ENCODE results near the gene GRAP2.

The GRAP2 gene

DNA sequence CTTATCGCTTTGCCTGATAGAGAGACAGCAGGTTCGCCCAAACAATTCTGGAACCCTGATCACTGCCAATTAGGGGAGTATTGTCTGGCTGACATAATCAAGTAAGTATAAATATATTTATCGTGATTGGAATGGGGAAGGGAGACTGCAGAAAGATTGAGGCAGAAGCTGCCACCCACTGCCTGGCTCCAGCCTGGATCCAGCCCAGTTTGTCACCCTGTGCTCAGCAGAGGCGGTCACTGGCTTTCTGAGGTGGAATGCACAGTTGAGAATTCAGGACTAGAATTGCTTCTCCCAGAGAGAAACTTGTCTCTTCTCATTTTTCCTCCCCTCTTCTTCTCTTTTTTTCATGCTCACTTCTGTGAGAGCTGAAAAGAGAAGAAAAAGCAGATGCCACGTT lies 25.9 kb downstream of the GRAP2 start:
- DNase-seq, result no peak

DNA sequence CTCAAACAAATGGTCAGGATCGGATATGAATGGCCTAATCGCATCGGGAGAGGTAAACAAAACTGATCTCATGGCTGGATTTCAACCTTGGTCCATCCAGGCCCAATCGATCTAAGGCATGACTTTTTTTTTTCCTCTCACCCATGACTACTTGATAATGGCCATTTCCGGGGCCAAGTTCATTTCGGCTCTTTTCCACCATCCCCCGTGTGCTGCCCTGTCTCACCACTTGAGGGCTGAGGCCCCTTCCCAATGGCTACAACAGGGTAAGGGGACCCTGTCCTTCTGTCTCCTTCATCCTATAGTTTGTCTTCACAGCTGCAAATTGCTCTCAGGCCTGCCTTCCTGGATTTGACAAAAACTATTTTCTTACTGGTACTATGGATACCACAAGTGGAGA lies 26.7 kb downstream of the GRAP2 start:
- DNase-seq, result no peak

DNA sequence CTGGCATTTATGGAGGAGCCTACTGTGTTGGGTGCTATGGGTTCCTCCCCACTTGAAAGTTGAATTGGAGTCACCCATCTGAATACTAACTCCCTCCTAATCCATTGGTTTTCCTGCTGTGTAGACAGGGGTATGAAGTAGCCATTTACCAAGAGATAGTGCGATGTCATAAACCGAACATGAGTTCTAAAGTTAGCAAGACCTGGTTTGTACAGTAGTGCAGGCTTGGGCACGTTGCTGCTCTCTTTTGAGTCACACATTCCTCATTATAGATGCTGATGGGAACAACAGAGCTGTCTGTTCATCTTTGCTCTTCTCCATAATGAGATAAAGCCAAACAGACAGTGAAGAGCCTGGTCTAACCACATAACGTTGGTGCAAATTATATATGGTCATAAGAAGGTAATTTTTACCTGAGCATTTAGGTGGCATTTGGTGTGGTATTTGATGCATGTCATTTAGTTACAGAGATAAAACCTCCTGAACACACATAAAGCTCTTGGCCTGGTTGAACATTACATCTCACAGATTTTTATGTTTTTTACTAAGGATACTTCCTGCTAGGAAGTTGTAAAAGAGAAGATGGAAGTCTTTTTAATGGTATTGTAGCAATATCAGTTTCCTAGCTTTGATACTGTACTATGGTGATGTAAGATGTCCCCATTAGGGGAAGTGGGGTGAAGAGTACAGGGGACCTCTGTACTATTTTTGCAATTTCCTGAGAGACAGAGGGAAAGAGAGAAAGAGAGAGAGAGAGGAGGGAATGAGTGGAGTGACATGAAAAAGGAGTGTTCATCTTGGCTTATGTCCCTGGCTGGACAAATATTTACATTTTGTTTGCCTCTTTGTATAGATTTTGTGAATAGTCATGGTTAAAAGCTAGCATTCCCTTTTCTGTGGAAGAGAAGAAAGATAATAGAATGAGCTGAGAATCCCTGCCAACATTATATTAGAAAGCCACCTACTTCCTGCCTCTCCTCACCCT lies 27.9 kb downstream of the GRAP2 start:
- no peak for DNase-seq

DNA sequence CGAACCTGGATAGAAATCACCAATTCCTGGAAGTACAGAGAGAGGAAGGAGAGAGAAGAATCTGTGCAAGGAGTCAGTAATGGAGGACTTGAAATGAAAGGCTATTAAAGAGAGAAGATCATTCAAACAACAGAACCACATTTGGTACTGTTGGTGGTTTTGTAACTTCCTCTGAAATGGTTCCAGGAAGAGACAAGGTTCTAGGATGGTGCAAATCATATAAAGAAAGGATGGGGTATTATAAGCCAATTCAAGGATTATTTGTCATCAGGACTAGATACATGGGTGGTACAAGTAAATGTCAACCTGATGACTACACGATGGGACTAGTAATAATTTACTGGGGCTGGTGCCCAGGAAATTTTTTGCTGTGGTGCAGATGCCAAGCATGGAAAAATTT lies 30.4 kb downstream of the GRAP2 start:
- no peak for DNase-seq

DNA sequence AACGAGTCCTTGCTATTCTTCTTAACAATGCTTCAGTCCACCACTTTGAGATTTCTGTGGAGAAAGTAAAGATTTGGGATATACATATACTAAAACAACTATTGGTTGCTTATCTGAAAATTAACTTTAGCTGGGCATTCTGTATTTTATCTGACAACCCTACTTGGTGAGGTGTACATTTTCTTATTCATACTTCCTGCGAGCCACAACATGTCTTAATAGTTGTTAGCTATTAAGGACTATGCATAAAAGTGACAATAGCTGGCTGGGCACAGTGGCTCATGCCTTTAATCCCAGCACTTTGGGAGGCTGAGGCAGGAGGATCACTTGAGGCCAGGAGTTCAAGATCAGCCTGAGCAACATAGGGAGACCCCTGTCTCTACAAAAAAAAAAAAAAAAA lies 31.3 kb downstream of the GRAP2 start:
- no peak for DNase-seq

DNA sequence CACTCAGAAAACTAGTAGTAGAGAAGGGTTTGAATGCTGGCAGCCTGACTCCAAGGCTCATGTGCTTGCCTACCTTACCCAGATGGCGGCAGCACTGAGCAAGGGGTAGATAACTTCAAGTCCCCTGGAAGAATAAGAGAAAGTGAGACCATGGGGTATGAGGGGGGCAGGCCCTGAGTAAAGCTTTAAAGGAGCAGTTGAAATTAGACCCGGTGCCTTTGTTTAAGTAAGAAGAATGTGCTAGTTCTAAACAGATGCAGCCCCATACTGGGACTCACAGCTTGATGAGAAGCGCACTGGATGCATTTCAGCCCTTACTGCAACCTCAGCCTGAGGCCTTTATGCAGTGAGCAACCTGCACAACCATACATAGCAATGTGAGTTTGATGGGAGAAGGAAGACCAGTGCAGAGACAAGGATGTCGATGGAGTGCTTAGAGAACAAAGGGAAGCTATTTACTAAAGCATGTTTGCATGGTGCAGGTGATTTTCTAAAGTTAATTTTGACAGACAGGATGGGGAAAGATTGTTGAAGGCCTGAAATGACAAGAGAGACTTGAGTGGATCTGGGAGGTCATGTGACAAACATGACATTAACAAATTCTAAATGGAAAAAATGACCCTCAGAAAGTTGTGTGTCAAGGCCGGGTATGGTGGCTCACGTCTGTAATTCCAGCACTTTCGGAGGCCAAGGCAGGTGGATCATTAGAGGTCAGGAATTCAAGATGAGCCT lies 32.2 kb downstream of the GRAP2 start:
- DNase-seq, result no peak

DNA sequence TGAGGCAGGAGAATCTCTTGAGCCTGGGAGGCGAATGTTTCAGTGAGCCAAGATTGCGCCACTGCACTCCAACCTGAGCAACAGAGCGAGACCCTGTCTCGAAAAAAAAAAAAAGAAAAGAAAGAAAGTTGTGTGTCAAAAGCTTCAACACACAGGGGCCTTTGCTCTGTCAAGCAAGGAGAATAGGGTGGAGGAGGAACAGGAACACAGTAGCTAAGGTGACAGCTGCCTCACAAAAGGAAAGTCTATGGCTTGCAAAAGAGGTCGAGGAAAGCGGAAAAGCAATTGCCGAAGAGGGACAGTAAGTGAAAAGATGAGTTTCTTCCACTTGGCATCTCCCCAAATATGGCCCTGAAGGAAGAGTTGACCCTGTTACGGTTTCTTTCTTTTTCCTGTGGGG lies 32.9 kb downstream of the GRAP2 start:
- no peak for DNase-seq

DNA sequence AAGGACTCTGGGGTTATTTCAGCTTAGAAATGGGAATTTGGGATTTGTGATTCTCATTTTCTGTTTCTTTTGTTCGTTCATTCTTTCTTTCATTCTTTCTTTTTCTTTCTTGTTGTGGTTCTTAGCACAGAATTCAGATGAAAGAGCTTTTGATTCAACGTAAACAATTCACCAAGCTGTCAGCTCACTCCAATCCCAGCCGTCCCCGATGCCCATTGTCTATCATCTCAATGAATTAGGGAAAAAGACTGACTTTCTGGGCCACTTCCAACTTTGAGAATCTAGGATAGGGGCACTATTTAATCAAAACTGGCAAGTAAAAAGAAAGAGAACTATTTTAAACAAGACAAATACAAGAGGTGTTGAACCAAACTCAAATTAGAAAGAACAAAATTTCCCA lies 34.2 kb downstream of the GRAP2 start:
- no peak for DNase-seq

DNA sequence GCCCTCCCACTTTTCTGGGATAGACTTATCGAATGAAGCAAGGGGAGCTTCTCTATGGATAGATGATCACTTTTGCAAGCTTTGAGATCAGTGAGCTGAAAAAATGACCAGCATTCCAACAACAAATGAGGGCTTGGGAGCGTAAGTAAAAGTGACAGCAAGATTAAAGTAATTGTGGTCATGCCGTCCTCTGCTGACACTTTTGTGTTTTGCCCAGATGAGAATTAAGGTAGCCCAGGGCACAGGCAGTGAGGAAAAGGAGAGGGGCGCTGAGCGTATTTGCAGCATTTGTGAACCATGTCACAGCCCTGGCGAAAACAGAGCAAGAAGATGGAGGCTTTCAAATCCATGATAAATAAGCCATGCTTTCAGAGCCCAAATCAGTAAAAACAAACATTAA lies 34.7 kb downstream of the GRAP2 start:
- no peak for DNase-seq

DNA sequence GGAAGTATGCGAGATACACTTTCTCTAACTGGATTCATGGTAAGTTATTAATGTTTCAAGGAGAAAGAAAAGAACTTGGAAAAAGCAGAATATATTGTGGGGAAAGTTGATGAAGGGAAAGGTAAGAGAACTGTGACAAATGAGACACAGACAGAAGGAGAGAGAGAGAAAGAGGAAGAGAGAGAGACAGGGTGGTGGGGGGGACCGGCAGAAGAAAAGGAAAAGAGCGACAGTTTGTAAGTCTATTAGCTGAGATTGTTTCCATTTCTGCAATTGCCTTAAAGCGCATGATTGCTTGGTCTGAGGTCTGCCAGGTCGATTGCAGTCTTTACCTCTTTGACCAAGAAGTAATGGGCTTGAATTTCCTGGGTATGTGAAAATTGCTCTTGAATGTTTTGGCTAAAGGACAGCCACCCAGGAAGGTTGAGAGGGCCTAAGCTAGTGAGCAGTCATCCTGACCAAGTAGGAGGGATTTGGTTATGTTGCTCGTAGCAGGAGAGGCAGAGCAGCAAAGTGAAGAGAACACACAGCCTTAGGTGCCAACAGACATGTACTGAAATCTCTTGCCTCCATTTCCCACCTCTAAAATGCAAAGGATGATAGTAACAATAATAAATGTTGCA lies 35.8 kb downstream of the GRAP2 start:
- no peak for DNase-seq

DNA sequence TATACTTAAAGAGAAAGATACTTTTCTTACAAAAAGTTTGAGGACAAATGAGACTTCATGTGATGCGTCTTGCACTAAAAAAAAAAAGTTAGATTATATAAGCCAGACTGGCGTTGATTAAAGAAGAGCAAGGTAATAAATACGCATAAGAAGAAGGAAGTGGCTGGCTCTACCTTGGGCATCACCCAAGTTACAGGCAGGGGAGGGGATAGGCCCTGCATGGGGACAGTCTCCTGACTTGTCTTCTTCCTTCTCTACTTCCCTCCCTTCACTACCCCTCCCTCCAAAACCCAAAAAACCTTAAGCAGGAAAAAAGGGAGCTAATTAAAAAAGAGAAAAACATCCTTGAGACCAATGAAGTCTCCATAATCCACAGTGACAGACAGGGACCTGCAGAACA lies 37.0 kb downstream of the GRAP2 start:
- DNase-seq, result no peak

DNA sequence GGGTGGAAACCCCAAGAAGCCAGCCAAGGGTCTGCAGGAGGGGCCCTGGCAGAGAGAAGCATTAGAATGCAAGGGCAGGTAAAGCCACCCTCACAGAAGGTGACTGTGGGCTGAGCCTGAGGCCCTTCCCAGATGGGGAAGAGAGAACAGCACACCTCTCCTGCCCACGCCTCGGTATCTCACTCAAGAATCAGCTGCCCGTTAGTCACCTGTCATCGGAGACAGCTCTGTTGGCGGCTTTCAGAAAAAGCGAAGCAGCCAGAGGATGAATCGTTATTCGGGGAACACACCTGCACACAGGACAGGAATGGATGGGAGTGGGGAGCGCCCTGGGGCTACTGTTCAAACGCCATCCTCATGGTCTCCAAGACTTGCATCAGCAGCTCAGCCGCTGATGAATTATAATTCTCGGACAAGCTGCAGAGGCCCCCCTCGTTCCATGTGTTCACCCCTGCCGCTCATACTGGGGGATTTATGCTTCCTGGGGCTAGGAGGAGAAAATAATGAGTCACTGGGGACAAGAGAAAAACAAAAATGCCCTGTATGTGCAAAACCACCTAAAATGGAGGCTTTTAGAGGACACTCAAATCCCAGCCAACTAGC lies 37.7 kb downstream of the GRAP2 start:
- no peak for DNase-seq

DNA sequence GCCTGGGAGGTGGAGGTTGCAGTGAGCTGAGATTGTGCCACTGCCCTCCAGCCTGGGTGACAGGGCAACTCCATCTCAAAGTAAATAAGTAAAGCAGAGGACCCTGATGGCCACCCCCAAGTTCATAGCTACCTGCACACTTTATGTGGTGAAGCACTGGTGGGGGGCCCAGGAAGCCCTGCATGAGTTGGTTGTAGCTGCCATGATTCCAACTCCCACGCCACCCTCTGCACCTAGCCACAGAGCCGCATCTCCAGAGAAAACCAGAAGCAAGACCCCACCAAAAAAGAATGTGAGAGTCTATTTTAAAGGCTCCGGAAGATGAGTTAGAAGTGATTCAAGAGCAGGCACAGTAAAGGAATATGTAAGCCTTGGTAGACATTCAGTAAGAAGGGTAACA lies 38.9 kb downstream of the GRAP2 start:
- DNase-seq, result no peak

DNA sequence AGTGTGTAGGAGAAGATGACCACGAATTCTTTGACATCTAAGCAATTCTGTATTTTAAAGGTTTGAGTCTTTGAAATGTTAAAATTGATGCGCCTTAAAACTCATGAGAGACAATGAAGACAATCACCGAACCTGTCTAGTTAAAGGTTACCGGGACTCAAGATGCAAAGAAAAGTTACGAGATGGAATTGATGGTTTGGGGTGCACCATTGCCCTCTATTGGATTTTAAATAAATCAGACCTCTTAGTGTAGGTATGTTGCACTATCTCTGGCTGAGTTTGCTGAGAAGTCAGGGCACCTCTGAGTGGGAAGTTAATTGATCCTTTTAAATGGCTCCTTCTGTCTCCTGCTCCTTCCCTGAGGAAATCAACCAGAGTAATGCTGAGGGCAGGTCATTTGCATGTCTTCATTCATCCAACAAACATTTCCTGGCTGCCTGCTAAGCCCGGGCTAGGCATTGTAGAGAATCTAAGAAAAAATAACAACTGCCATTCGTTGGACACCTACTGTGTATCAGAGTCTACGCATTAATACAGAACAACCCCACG lies 39.9 kb downstream of the GRAP2 start:
- no peak for DNase-seq

DNA sequence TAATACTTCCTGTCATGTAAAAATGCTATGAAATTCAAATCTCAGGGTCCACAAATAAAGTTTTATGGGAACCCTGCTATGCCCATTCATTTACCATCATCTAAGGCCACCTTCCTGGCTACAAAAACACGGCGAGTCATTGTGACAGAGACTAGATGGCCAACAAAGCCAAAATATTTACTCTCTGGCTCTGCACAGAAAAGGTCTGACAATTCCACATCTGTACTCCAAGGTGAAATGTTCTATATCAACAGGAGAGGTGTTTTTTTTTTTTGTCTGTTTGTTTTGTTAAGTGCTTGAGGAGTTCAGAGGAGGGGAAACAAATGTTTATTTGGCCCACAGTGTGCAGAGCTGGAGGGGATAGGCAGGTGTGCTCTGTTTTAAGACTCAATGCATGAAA lies 40.7 kb downstream of the GRAP2 start:
- DNase-seq, result no peak

DNA sequence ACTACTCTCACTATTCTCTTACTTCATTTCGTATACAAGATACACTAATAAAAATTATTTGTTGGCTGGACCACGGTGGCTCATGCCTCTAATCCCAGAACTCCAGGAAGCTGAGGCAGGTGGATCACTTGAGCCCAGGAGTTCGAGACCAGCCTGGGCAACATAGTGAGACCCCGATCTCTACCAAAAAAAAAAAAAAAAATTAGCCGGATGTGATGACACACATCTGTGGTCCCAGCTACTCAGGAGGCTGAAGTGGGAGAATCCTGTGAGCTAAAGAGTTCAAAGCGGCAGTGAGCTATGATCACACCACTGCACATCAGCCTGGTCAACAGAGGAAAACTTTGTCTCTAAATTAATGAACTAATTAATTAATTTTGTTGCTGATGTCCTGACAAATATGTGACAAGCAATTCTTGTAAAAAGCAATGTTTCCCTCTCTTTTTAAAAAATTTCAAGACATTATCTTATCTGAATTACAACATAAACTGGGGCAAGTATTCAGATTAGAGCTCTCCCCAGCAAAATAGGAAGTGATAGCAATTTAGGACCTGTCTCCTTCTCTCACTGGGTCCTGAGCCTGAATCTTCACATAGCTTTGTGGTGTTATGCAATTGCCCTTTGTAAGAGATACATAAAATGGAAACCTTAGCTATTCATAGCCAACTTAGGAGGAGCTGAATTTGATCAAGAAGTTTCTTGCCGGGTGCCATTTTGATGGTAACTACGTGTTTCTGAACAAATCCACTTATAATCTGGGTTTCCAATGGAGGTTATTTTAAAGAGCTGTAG lies 41.8 kb downstream of the GRAP2 start:
- no peak for DNase-seq

DNA sequence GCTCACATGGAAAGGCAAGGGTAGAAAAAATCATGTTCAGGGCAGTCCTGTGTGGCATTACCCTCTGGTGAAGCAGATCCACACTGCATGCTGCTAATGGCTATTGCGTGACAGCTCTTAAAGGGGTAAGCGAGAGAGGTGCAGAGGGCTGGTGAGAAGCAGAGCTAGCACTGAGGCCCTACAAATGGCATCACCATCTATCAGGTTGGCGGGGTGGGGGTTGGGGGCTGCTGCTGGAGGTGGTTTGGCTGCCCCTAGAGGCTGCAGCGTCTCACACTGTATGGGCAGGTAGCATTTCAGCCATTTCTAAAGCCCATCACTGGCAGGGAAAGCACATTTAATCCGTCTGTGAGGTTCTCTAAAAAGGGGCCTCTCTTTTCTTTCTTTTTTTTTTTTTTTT lies 42.5 kb downstream of the GRAP2 start:
- no peak for DNase-seq

DNA sequence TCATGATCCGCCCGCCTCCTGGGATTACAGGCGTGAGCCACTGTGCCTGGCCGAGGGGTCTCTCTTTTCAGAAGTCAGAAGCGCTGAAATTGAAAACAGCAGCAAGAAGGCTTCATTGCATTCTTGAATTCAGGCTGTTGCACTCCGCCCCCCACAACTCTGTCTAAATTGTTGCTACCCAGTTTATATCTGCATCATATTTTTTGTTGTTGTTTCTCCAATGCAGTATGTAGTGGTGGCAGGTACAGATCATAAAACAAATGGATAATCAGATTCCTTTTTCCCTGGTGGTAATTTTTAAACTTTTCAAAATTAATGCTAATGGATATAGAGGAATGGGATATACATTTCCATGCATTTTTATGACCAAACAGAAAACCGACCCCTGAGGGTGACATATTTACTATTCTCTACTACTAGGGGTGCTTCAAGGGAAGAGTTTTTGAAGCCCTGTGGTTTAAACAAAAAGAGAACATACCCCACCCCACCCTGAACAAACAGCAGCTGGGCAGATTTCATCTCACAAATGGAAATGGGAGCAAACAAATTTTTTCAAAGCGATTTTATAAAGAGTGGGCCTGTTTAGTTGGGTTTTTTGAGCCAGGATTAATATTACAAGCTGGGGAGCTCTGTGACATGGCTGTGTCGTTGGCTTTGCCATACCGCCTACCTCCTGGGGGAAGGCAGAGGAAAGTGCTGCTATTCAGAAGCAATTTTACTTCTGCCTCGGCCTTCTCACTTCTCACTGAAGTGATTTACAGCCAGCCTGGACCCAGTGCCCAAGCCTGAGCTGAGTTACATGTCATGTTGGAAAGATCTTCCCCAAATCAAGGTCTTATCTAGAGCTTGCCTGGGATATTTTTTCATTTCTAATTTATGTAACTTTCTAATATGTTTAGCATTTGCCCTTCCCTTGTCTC lies 43.3 kb downstream of the GRAP2 start:
- no peak for DNase-seq

DNA sequence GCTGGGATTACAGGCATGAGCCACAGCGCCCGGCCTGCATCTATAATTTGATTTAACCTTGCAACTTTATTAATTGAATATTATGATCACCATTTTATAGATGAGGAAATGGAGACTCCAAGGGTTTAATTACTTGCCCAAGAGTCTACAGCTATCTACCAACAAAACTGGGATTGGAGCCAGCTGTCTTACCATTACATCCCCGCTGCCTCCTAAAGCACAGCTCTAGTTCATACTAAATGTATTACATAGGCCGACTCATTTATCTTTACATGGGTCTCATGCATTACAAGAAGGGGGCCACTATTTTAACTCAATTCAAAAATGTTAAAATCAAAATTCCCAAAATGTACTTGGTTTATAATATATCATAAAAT lies 45.2 kb downstream of the GRAP2 start:
- DNase-seq, result no peak

DNA sequence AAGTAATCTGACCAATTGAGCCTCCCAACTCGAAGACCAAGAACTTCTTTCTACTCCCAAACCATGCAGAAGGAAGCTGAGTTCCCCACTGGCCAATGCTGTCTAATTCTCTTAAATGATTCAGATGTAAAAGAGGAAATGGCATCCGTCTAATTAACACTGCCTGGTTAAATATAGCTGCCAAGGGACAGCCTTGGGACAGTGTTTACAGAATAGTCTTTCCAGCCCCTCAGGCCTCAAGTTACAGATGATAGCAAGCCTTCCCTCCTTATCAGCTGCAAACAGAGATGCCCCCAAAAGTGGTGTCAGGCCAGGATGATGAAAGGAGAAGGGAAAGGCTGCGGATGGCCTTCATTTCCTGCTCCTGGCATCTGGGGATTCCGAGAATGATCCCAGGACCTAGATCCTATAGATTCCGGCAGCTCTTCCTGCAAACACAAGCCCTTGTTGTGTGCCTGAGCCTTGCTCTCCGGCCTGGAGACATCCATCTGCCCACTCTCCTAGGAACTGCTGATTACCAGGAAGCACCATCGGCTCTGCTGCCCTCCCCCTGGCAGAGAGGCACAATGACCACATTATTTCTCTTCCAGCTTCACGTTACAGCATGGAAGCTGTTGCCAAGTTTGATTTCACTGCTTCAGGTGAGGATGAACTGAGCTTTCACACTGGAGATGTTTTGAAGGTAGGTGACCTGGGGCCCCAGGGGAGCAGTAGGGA lies 45.8 kb downstream of the GRAP2 start:
- DNase-seq, result no peak

All from left hindlimb (tissue), 1 donor.